IMR-90 (cell line): ENCODE measurements around the gene ASB14. TPM values are rescaled to one million over a fixed set of nuclear protein-coding genes. Genes with fewer than 3 reads are reported as not detected.

Experiments
- polyA plus RNA-seq, 3 experiments: library from polyadenylated mRNA; depleted of rRNA; stranded (reverse); fragments of >200 nt; gene quantifications; 2 replicates each; pipeline ENCODE4 v1.2.3, GENCODE V29; 2012; ENCODE audit warnings: low replicate concordance in 1 of 3
- total RNA-seq: library from RNA; depleted of rRNA; stranded (reverse); fragments of >200 nt; gene quantifications from 2 replicates; pipeline ENCODE4 v1.2.3, GENCODE V29; 2012; rRNA removed

ASB14 gene
- total and polyA plus RNA-seq, 2 of the 4 experiments (the other 2 are of a cell fraction): not detected

Other genes starting within 250 kb of the ASB14 start
- gene SPATA12, start 232.0 kb downstream of the ASB14 start, total RNA-seq: under 0.01 TPM in 1 of 2 replicates, not detected in the other
- not detected in 2 replicates for gene SPATA12, start 232.0 kb downstream of the ASB14 start, polyA plus RNA-seq (2012; rRNA removed)
- 0.72 and 0.83 TPM in 2 replicates for gene IL17RD, start 127.3 kb downstream of the ASB14 start, total RNA-seq
- 0.92 TPM in 2 replicates for gene IL17RD, start 127.3 kb downstream of the ASB14 start, polyA plus RNA-seq (2012; rRNA removed)
- gene HESX1, start 92.7 kb downstream of the ASB14 start, total RNA-seq: 0.36 TPM in 1 of 2 replicates, not detected in the other
- 0.65 and 0.82 TPM in 2 replicates for gene HESX1, start 92.7 kb downstream of the ASB14 start, polyA plus RNA-seq (2012; rRNA removed)
- gene APPL1, start 65.0 kb downstream of the ASB14 start, total RNA-seq: 42.2 and 46.2 TPM in 2 replicates
- 8.3 and 9.6 TPM in 2 replicates for gene APPL1, start 65.0 kb downstream of the ASB14 start, polyA plus RNA-seq (2012; rRNA removed)